ENCODE results near the gene TGFB2. TPM values are rescaled to one million over a fixed set of nuclear protein-coding genes. Genes with fewer than 3 reads are reported as not detected.

TGFB2 gene
- total RNA-seq, 1 donor, result 13.4 TPM

- Histone ChIP-seq H4K20me1 (ENCODE audit: insufficient read depth, low read length) (no peaks in the 10 kb centered on the region), H3K4me3 (ENCODE audit: insufficient read depth, low read length) (no peak overlapping the region), H3K36me3 (ENCODE audit: insufficient read depth, low read length) (peaks cover 18% of the 10 kb centered on the region), H3K4me2 (ENCODE audit: insufficient read depth, low read length) (no peak overlapping the region), H3K27me3 (ENCODE audit: insufficient read depth, low read length) (no peaks in the 10 kb centered on the region), H3K79me2 (ENCODE audit: insufficient read depth, low read length) (peaks cover 11% of the 10 kb centered on the region), H2AFZ (ENCODE audit: low read length) (no peak overlapping the region), H3K9me3 (ENCODE audit: low read depth, low read length) (no peaks in the 10 kb centered on the region), H3K27ac (ENCODE audit: low read depth, low read length) (no peak overlapping the region), H3K4me1 (ENCODE audit: insufficient read depth, low read length) (peaks cover 6% of the 10 kb centered on the region)
- TF ChIP-seq, protein P1, sequence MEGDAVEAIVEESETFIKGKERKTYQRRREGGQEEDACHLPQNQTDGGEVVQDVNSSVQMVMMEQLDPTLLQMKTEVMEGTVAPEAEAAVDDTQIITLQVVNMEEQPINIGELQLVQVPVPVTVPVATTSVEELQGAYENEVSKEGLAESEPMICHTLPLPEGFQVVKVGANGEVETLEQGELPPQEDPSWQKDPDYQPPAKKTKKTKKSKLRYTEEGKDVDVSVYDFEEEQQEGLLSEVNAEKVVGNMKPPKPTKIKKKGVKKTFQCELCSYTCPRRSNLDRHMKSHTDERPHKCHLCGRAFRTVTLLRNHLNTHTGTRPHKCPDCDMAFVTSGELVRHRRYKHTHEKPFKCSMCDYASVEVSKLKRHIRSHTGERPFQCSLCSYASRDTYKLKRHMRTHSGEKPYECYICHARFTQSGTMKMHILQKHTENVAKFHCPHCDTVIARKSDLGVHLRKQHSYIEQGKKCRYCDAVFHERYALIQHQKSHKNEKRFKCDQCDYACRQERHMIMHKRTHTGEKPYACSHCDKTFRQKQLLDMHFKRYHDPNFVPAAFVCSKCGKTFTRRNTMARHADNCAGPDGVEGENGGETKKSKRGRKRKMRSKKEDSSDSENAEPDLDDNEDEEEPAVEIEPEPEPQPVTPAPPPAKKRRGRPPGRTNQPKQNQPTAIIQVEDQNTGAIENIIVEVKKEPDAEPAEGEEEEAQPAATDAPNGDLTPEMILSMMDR (IDR thresholded peaks at IDR 0.05; ENCODE audit: extremely low read depth, low read depth, low read length), result no peak
- DNase-seq (ENCODE audit: insufficient read length, low spot score, missing footprints), result peak; percentile 46
These were observed 57.1 kb downstream of the TGFB2 start for GRCh38 chr1:218401998-218402785.

GRCh38 chr1:218402786-218403120, 57.6 kb downstream of the TGFB2 start:
- Histone ChIP-seq H3K36me3 (ENCODE audit: insufficient read depth, low read length) (peaks cover 18% of the 10 kb centered on the region), H3K27ac (ENCODE audit: low read depth, low read length) (no peak overlapping the region), H3K27me3 (ENCODE audit: insufficient read depth, low read length) (no peaks in the 10 kb centered on the region), H2AFZ (ENCODE audit: low read length) (no peak overlapping the region), H4K20me1 (ENCODE audit: insufficient read depth, low read length) (no peaks in the 10 kb centered on the region), H3K9me3 (ENCODE audit: low read depth, low read length) (no peaks in the 10 kb centered on the region), H3K4me3 (ENCODE audit: insufficient read depth, low read length) (no peak overlapping the region), H3K79me2 (ENCODE audit: insufficient read depth, low read length) (peaks cover 11% of the 10 kb centered on the region), H3K4me1 (ENCODE audit: insufficient read depth, low read length) (peaks cover 5% of the 10 kb centered on the region), H3K4me2 (ENCODE audit: insufficient read depth, low read length) (no peak overlapping the region)
- TF ChIP-seq, protein P1 (IDR thresholded peaks at IDR 0.05; ENCODE audit: extremely low read depth, low read depth, low read length), result no peak
- no peak for DNase-seq (ENCODE audit: insufficient read length, low spot score, missing footprints)

DNA sequence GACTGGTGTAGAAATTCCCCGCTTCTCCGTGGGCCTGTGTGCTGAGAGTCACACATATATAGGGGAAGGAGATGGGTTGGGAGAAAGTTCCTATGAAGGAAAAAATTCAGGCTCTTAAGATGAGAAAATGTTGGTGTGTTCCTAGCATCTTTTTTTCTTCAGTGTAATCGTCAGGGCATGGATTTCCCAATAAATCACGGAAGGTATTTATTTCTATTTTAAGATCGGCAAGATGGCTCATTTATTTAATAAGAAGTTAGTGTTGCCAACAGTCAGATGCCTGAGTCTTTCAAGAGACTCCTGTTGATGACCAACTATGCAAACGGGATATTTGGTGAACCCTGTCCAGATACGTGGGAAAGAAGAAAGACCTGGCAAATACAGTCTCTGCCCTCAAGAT, 58.2 kb downstream of the TGFB2 start:
- peak; percentile 25 for DNase-seq (ENCODE audit: insufficient read length, low spot score, missing footprints)
- Histone ChIP-seq H3K4me1 (ENCODE audit: insufficient read depth, low read length) (no peaks in the 10 kb centered on the region), H3K4me2 (ENCODE audit: insufficient read depth, low read length) (no peak overlapping the region), H3K4me3 (ENCODE audit: insufficient read depth, low read length) (no peak overlapping the region), H3K36me3 (ENCODE audit: insufficient read depth, low read length) (peaks cover 18% of the 10 kb centered on the region), H3K27ac (ENCODE audit: low read depth, low read length) (no peak overlapping the region), H2AFZ (ENCODE audit: low read length) (no peak overlapping the region), H3K27me3 (ENCODE audit: insufficient read depth, low read length) (no peaks in the 10 kb centered on the region), H4K20me1 (ENCODE audit: insufficient read depth, low read length) (no peaks in the 10 kb centered on the region), H3K79me2 (ENCODE audit: insufficient read depth, low read length) (peaks cover 11% of the 10 kb centered on the region), H3K9me3 (ENCODE audit: low read depth, low read length) (no peaks in the 10 kb centered on the region)
- TF ChIP-seq, protein P1 (IDR thresholded peaks at IDR 0.05; ENCODE audit: extremely low read depth, low read depth, low read length), result no peak

GRCh38 chr1:218407630-218408029, 62.5 kb downstream of the TGFB2 start:
- no peak overlapping the region for H3K4me3 ChIP-seq (ENCODE audit: insufficient read depth, low read length)
- TF ChIP-seq, protein P1 (IDR thresholded peaks at IDR 0.05; ENCODE audit: extremely low read depth, low read depth, low read length), result no peak
- peaks cover 1% of the 10 kb centered on the region for H3K79me2 ChIP-seq (ENCODE audit: insufficient read depth, low read length)
- H4K20me1 ChIP-seq (ENCODE audit: insufficient read depth, low read length), result no peaks in the 10 kb centered on the region
- no peak for DNase-seq (ENCODE audit: insufficient read length, low spot score, missing footprints)
- H3K4me1 ChIP-seq (ENCODE audit: insufficient read depth, low read length), result peaks cover 22% of the 10 kb centered on the region
- H3K36me3 ChIP-seq (ENCODE audit: insufficient read depth, low read length), result peaks cover 18% of the 10 kb centered on the region
- no peak overlapping the region for H2AFZ ChIP-seq (ENCODE audit: low read length)
- no peak overlapping the region for H3K27ac ChIP-seq (ENCODE audit: low read depth, low read length)
- no peak overlapping the region for H3K4me2 ChIP-seq (ENCODE audit: insufficient read depth, low read length)
- H3K9me3 ChIP-seq (ENCODE audit: low read depth, low read length), result no peaks in the 10 kb centered on the region
- H3K27me3 ChIP-seq (ENCODE audit: insufficient read depth, low read length), result no peaks in the 10 kb centered on the region
